K562 (cell line): ENCODE results near the gene AP2S1. TPM values are rescaled to one million over a fixed set of nuclear protein-coding genes. Genes with fewer than 3 reads are reported as not detected.

Source experiments
- ATAC-seq: fragments of 200-7000 bp; cut with Tn5 transposase; 3 replicates; pipeline ENCODE4 v1.9.1; 2020; ENCODE audit warnings: moderate library complexity
- BruUV-seq: library from RNA; stranded (reverse); fragments of 400-500 nt; replicated peaks from 2 replicates; lab custom pipeline; 2021; lab: Mats Ljungman, UMichigan
- CTCF ChIA-PET: fragments of 300-600 bp; formaldehyde crosslinking; extraction: SDS; loops from one replicate; lab custom pipeline; 2021; ENCODE audit warnings: low intra/inter-chr PET ratio; lab: Yijun Ruan, JAX
- POLR2A ChIA-PET: fragments of 300-600, 350-650 bp; sonication (Branson Sonifier 250); formaldehyde crosslinking; extraction: SDS; loops from one replicate; lab custom pipeline; 2021; ENCODE audit warnings: antibody characterized with exemption, inconsistent platforms; lab: Yijun Ruan, JAX
- DNase-seq, 4 experiments: peaks; one replicate each; pipeline versions ENCODE4 v3.0.0 to v3.0.0-alpha.2; 2011 to 2018; ENCODE audit warnings: low spot score in 3 of 4, mixed read lengths in 3 of 4; ENCODE audit errors: extremely low read depth in 1 of 4
- FAIRE-seq: peaks from 2 replicates; lab custom pipeline; 2011; peaks lifted over from hg19 to GRCh38; lab: Jason Lieb, UNC
- H2AFZ ChIP-seq: 2 replicates; pipeline ENCODE4 v1.6.0; 2011; ENCODE audit warnings: low read depth, low read length, control low read depth, inconsistent platforms
- H3K27ac ChIP-seq: fragments of 200-600 bp; 3 replicates; pipeline ENCODE4 v1.8.0; 2011; ENCODE audit warnings: low read depth, mild to moderate bottlenecking, control low read depth, inconsistent platforms, low read length, moderate library complexity, mixed read lengths; ENCODE audit errors: extremely low read depth
- H3K27me3 ChIP-seq, 2 experiments: fragments of 300-600 bp in 1 of 2; 2 replicates in 1 of 2; 3 replicates in 1 of 2; pipeline versions ENCODE4 v1.6.0 to v1.8.0; 2011; ENCODE audit warnings: inconsistent platforms in 2 of 2, low read length in 2 of 2, mild to moderate bottlenecking in 1 of 2, mixed read lengths in 1 of 2, moderate library complexity in 1 of 2; ENCODE audit not compliant: control insufficient read depth in 2 of 2, insufficient read depth in 2 of 2
- H3K36me3 ChIP-seq: fragments of 300-600 bp; 3 replicates; pipeline ENCODE4 v1.8.0; 2011; ENCODE audit warnings: mild to moderate bottlenecking, low read length, inconsistent platforms; ENCODE audit not compliant: control insufficient read depth, insufficient read depth
- H3K4me1 ChIP-seq, 2 experiments: fragments of 200-600 bp in 1 of 2; replicated peaks in 1 of 2; 2 replicates in 1 of 2; 3 replicates in 1 of 2; pipeline versions ENCODE4 v1.5.1 to v1.8.0; 2011; ENCODE audit warnings: inconsistent platforms in 2 of 2, low read length in 2 of 2, mild to moderate bottlenecking in 1 of 2, mixed read lengths in 1 of 2, moderate library complexity in 1 of 2; ENCODE audit not compliant: control insufficient read depth in 2 of 2, insufficient read depth in 2 of 2
- H3K4me2 ChIP-seq: 2 replicates; pipeline ENCODE4 v1.6.1; 2011; ENCODE audit warnings: low read length, control low read depth, inconsistent platforms, mixed read lengths; ENCODE audit not compliant: insufficient read depth
- H3K4me3 ChIP-seq: fragments of 200-600 bp; sonication (generic), shearing (Covaris generic); 2 replicates; pipeline ENCODE4 v1.5.1; 2016; ENCODE audit warnings: control low read depth, inconsistent platforms
- H3K79me2 ChIP-seq: fragments of 200-600 bp; 3 replicates; pipeline ENCODE4 v1.8.0; 2011; ENCODE audit warnings: low read length, inconsistent platforms; ENCODE audit not compliant: control insufficient read depth, insufficient read depth
- H3K9ac ChIP-seq, 2 experiments: 2 replicates each; pipeline versions ENCODE4 v1.6.0 to v1.6.1; 2011; ENCODE audit warnings: low read depth in 2 of 2, low read length in 2 of 2, control low read depth in 1 of 2, inconsistent platforms in 1 of 2, mild to moderate bottlenecking in 1 of 2, mixed read lengths in 1 of 2; ENCODE audit not compliant: insufficient read depth in 1 of 2
- H3K9me1 ChIP-seq: one replicate; pipeline ENCODE4 v1.6.0; 2011; ENCODE audit warnings: inconsistent platforms, mild to moderate bottlenecking, low read length, moderate library complexity; ENCODE audit not compliant: control insufficient read depth, insufficient read depth
- H3K9me3 ChIP-seq: replicated peaks from 2 replicates; pipeline ENCODE4 v1.5.1; 2011; ENCODE audit warnings: low read depth, low read length, inconsistent platforms; ENCODE audit not compliant: control insufficient read depth, insufficient read depth
- H4K20me1 ChIP-seq: replicated peaks from 2 replicates; pipeline ENCODE4 v1.6.1; 2011; ENCODE audit warnings: low read length, inconsistent platforms, mixed read lengths; ENCODE audit not compliant: control insufficient read depth, insufficient read depth
- DPF2 ChIP-seq: fragments of 450-650 bp; IDR thresholded peaks from 2 replicates; pipeline ENCODE4 v1.6.1; 2016
- HDAC1 ChIP-seq, 2 experiments: fragments of 450-650 bp; IDR thresholded peaks; 2 replicates each; pipeline ENCODE4 v1.6.1; 2016 to 2017; ENCODE audit warnings: inconsistent platforms in 1 of 2, mild to moderate bottlenecking in 1 of 2, moderate library complexity in 1 of 2
- KDM2B ChIP-seq: fragments of 250-450 bp; sonication (Bioruptor Pico); IDR thresholded peaks from 2 replicates; pipeline ENCODE4 v1.8.0; 2021; ENCODE audit warnings: mild to moderate bottlenecking, moderate library complexity
- NEUROD1 ChIP-seq: fragments of 150-350 bp; IDR thresholded peaks from 2 replicates; pipeline ENCODE4 v1.6.1; 2014; ENCODE audit warnings: borderline replicate concordance, low read length, low read depth; ENCODE audit not compliant: partially characterized antibody
- POLR2H ChIP-seq: IDR thresholded peaks from 2 replicates; pipeline ENCODE4 v1.6.1; 2016; ENCODE audit warnings: missing genetic modification characterization, low read depth, mild to moderate bottlenecking, control low read depth, missing compliant biosample characterization, moderate library complexity
- ZBTB1 ChIP-seq: sonication (generic); formaldehyde crosslinking; IDR thresholded peaks from 2 replicates; pipeline ENCODE4 v1.8.1; 2023; ENCODE audit warnings: missing genetic modification reagents, low read depth, mild to moderate bottlenecking, borderline replicate concordance
- ZNF561 ChIP-seq: fragments of 450-650 bp; formaldehyde crosslinking; conservative IDR thresholded peaks from 2 replicates; pipeline ENCODE4 v1.4.0; 2020; ENCODE audit warnings: mild to moderate bottlenecking, moderate library complexity
- WGBS: fragments of 100-300 bp; shearing (Covaris generic); methylation state at CpG from one replicate; pipeline ENCODE4 v1.1.6; 2016; ENCODE audit warnings: low coverage, mixed read lengths; ENCODE audit not compliant: insufficient coverage; ENCODE audit errors: missing lambda C conversion rate; 5-methylcytosine and 5-hydroxymethylcytosine counted together
- in situ Hi-C: fragments of 300-500 bp; cut with MboI; formaldehyde crosslinking; loops from 4 replicates; pipeline ENCODE4 v1.15.0; 2018; ENCODE audit warnings: inconsistent platforms, mixed read lengths
- intact Hi-C: fragments of 100-400 bp; cut with micrococcal nuclease; formaldehyde crosslinking; loops from 2 replicates; pipeline ENCODE4 v1.14.2; 2022
- polyA plus RNA-seq, 8 experiments: library from polyadenylated mRNA; depleted of rRNA in 4 of 8; stranded (reverse) in 5 of 8; unstranded in 3 of 8; fragments of >200 nt; fragmentation: Nextera tagmentation in 2 of 8; fragmentation: Illumina TruSeq in 1 of 8; extraction: Ambion mirVana in 2 of 8; extraction: Trizol in 1 of 8; gene quantifications; 2 replicates each; pipeline versions ENCODE4 v1.2.1 to v1.2.3, GENCODE V29; 2011 to 2014; ENCODE audit warnings: inconsistent platforms in 1 of 8, missing spikeins in 1 of 8
- total RNA-seq, 7 experiments: library from RNA; depleted of rRNA in 6 of 7; stranded (reverse); fragments of >200 nt in 6 of 7; fragmentation: Illumina TruSeq in 2 of 7; extraction: Trizol in 2 of 7; gene quantifications; 2 replicates each; pipeline versions ENCODE4 v1.2.1 to v1.2.3, GENCODE V29; 2011 to 2021; ENCODE audit warnings: low replicate concordance in 1 of 7
- TF ChIP-seq, protein P1 (sequence below), 2 experiments: fragments of 450-650 bp in 1 of 2; sonication (generic) in 1 of 2; formaldehyde crosslinking in 1 of 2; IDR thresholded peaks; 2 replicates each; pipeline versions ENCODE4 v1.7.1 to v1.9.0; 2016 to 2022; ENCODE audit warnings: inconsistent platforms in 1 of 2, mild to moderate bottlenecking in 1 of 2, missing genetic modification reagents in 1 of 2
- TF ChIP-seq, protein P2 (sequence below): fragments of 250-450 bp; sonication (Bioruptor Pico); IDR thresholded peaks from 2 replicates; pipeline ENCODE4 v1.9.0; 2021; ENCODE audit warnings: mild to moderate bottlenecking, inconsistent platforms

Gene AP2S1
- total and polyA plus RNA-seq, 9 of the 15 experiments (the other 6 are each of a cell fraction or from before 2014, with no cell fraction given) = 32.4 to 294 (median 136) TPM

DNA sequence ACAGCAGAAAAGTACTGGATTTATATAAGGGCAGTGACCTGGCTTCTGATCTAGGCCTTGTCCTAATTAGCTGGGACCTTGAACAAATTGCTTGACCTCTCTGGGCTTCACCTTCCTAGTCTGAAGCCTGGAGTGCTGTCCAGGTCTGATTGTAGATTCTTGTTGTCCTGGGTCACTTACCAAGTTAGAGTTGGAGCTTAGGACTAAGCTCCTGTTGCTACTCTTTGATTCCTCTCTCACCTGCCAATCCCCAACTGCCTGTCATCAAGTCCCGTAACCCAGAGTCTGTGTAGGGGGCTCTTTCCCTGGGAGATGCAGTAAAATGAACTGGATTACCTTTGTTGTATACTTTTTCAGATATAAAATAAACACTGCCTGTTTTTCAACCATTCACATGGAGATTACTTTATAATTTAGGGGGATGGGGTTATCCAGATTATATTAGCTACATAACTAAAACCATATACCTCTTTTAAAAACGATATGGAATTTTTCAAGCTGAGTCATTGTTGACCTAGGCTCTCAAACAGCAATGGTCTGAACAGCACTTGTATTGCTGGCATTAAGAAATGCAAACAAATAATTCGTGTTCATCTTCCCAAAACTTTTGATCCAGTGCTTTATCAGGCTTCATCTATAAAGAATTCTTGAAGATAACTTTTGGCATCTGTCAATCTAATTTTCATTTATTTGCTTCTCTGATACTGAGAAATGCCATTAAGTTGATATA is 15.9 kb upstream of the AP2S1 start:
- Histone ChIP-seq H3K9me3 (no peaks in the 10 kb centered on the region), H3K27me3 (no peaks in the 10 kb centered on the region), H3K9me1 (no peaks in the 10 kb centered on the region), H3K4me3 (no peak overlapping the region), H2AFZ (no peak overlapping the region), H3K79me2 (peaks cover 95% of the 10 kb centered on the region), H3K36me3 (peaks cover 14% of the 10 kb centered on the region; the same call in 2 of the 3 replicates), H3K9ac (peak overlapping the region; percentile 5 to 56; a peak in 3 of 4 replicates), H3K27ac (peak overlapping the region; percentile 75), H3K4me2 (peak overlapping the region; percentile 51), H3K4me1 (peaks cover 29 to 32% of the 10 kb centered on the region in 2 experiments; a peak in 4 of 5 replicates), H4K20me1 (peaks cover 33% of the 10 kb centered on the region)
- BruUV-seq = no TSS peak
- DNase-seq (peak in 2 of 4 experiments; percentile 6 to 19), ATAC-seq (no peak), FAIRE-seq (no peak)
- ChIA-PET CTCF (no interaction called here), POLR2A (interaction anchor here (0.6 to 2.3 kb wide), 8 partner anchors 13 to 344 kb away, joined by 3 to 8 read pairs (median 4); no protein-coding TSS in a partner anchor)
- 21% methylated on average over 3 of the region's 3 CpGs for WGBS
- in situ Hi-C loops (no loop called here), intact Hi-C loops (loop anchor here (10.0 kb wide), 1 partner anchor 378 kb away; no protein-coding TSS in a partner anchor)
- TF ChIP-seq, protein P1, sequence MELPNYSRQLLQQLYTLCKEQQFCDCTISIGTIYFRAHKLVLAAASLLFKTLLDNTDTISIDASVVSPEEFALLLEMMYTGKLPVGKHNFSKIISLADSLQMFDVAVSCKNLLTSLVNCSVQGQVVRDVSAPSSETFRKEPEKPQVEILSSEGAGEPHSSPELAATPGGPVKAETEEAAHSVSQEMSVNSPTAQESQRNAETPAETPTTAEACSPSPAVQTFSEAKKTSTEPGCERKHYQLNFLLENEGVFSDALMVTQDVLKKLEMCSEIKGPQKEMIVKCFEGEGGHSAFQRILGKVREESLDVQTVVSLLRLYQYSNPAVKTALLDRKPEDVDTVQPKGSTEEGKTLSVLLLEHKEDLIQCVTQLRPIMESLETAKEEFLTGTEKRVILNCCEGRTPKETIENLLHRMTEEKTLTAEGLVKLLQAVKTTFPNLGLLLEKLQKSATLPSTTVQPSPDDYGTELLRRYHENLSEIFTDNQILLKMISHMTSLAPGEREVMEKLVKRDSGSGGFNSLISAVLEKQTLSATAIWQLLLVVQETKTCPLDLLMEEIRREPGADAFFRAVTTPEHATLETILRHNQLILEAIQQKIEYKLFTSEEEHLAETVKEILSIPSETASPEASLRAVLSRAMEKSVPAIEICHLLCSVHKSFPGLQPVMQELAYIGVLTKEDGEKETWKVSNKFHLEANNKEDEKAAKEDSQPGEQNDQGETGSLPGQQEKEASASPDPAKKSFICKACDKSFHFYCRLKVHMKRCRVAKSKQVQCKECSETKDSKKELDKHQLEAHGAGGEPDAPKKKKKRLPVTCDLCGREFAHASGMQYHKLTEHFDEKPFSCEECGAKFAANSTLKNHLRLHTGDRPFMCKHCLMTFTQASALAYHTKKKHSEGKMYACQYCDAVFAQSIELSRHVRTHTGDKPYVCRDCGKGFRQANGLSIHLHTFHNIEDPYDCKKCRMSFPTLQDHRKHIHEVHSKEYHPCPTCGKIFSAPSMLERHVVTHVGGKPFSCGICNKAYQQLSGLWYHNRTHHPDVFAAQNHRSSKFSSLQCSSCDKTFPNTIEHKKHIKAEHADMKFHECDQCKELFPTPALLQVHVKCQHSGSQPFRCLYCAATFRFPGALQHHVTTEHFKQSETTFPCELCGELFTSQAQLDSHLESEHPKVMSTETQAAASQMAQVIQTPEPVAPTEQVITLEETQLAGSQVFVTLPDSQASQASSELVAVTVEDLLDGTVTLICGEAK (IDR thresholded peaks at IDR 0.05) = no peak
- TF ChIP-seq, protein P1 (CRISPR knock-in tag; IDR thresholded peaks at IDR 0.05) = no peak
- TF ChIP-seq KDM2B (CRISPR knock-in tag) = no peak
- peak; percentile 52; the same call in 1 of the 2 replicates for TF ChIP-seq DPF2
- TF ChIP-seq, protein P2, sequence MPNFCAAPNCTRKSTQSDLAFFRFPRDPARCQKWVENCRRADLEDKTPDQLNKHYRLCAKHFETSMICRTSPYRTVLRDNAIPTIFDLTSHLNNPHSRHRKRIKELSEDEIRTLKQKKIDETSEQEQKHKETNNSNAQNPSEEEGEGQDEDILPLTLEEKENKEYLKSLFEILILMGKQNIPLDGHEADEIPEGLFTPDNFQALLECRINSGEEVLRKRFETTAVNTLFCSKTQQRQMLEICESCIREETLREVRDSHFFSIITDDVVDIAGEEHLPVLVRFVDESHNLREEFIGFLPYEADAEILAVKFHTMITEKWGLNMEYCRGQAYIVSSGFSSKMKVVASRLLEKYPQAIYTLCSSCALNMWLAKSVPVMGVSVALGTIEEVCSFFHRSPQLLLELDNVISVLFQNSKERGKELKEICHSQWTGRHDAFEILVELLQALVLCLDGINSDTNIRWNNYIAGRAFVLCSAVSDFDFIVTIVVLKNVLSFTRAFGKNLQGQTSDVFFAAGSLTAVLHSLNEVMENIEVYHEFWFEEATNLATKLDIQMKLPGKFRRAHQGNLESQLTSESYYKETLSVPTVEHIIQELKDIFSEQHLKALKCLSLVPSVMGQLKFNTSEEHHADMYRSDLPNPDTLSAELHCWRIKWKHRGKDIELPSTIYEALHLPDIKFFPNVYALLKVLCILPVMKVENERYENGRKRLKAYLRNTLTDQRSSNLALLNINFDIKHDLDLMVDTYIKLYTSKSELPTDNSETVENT = no peak
- TF ChIP-seq HDAC1 (IDR thresholded peaks at IDR 0.05) = no peak
- TF ChIP-seq ZNF561 (CRISPR knock-in tag) = no peak
- no peak for TF ChIP-seq NEUROD1
- no peak for TF ChIP-seq ZBTB1 (CRISPR knock-in tag)
- no peak for TF ChIP-seq POLR2H
